T-helper 2 cell treated with Interferon-gamma antibody and Interleukin-4, amounts not matched to agents 100 ng/mL and 5 ng/mL, for 36 hours (primary cell): ENCODE measurements around the gene RHOBTB3. TPM values are rescaled to one million over a fixed set of nuclear protein-coding genes. Genes with fewer than 3 reads are reported as not detected.
"Not testable (repeated sequence)": the region's sequence is repeated elsewhere in the genome, so short reads cannot be mapped to it uniquely, and the experiment has no call there.

ENCODE experiments used
- intact Hi-C: fragments of 100-400 bp; cut with micrococcal nuclease; formaldehyde crosslinking; loops from one replicate; pipeline ENCODE4 v1.15.1; 2023
- total RNA-seq: library from RNA; stranded (reverse); gene quantifications from 2 replicates; pipeline ENCODE4 v1.2.3, GENCODE V29; 2022

The RHOBTB3 gene
- total RNA-seq, 1 donor from 2014 or later = 0.59 TPM

- intact Hi-C loops = no loop called here
Measured at GRCh38 chr5:95794070-95794516, 63.0 kb downstream of the RHOBTB3 start.

DNA sequence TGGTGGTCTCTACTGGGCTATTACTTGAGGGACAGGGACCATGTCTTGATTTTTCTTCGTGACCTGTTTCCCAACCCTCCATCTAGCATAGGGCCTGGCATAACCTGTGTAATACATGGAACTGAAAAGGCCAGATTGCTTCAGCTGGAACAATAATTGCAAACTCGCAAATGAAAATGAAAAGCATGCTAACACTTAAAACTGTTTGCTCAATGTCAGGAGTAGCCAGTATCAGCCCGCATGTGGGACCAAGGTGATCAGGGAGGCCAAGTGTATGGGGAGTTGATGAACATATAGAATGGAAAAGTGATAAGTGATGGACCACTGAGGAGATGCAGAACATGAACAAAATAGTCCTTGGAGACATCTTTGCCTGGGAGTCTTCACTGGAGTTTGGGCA is 66.2 kb downstream of the RHOBTB3 start:
- intact Hi-C loops = no loop called here

GRCh38 chr5:95798048-95798447 is 66.9 kb downstream of the RHOBTB3 start:
- intact Hi-C loops = no loop called here

GRCh38 chr5:95798545-95798944 is 67.4 kb downstream of the RHOBTB3 start:
- intact Hi-C loops = no loop called here

GRCh38 chr5:95799191-95799835 is 68.2 kb downstream of the RHOBTB3 start:
- intact Hi-C loops = no loop called here

- intact Hi-C loops = no loop called here
Measured at GRCh38 chr5:95800553-95800952, 69.4 kb downstream of the RHOBTB3 start.

- intact Hi-C loops = no loop called here
Measured at GRCh38 chr5:95801532-95801931, 70.4 kb downstream of the RHOBTB3 start.

- intact Hi-C loops = no loop called here
Measured at GRCh38 chr5:95801961-95802360, 70.8 kb downstream of the RHOBTB3 start.

DNA sequence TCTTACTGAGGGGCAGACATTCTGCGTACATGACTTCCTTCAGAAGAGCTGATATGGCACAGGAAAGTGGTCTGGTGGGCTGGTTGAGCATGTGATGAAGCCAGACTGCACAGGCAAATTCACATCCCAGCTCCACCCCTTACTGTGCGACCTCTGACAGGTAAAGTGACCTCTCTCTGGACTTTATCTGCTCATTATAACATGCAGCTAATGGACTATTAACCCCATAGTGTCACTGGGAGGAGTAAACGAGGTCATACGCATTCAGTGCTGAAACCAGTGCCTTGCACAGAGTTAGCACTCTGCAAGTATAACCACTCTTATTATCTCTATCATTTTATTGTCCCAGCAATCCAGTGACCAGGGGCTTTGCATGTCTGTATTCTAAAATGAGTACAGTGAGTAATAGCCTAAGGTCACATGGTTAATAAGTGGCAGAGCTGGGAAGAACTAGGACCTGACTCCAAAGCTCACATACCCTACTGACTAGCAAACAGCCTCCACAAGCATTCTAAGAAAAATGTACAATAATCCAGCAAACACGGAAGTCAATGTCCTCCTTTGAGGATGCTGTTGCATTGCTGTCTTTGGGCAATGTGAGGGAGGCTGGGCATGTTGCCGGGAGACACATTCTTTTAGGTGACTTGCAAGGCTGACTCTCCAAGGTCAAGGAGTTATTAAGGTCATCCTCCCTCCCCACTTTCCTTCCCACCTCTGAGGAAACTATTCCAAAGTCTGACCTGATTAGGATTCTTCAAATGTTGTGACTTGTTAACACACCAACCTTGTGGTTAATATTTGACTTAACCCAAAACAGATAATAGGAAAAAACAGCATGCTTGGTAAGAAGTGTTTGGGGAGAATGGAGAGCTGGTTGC is 72.4 kb downstream of the RHOBTB3 start:
- intact Hi-C loops = no loop called here

DNA sequence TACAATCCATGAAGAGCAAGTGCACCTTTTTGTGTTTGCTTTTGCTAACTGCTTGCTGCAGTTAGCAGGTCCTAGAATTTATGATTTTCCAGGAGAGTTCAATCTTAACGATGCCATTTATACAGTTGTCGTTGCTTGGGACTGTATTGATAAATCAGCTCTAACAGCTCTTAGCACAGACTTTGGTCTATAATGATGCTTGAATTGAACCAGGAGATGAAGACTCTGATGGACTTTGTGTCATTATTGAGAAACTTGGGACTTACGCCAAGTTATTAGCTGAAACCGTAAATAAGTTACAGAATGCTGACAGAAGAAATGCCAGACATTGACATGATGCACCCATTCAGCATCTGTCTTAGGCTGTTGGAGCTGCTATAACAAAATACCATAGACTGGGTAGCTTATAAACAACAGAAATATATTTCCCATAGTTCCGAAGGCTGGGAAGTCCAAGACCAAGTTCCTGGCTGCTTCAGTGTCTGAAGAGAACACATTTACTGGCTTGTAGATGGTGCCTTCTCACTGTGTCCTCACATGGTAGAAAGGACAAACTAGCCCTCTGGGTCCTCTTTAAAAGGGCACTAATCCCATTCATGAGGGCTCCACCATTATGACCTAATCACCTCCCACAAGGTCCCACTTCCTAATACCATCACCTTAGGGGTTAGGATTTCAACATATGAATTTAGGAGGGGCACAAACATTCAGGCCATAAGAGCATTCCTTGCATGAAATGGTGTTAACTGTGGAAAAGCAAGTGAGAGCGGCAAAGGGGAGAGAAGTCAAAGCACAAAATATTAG is 73.8 kb downstream of the RHOBTB3 start:
- intact Hi-C loops = no loop called here

DNA sequence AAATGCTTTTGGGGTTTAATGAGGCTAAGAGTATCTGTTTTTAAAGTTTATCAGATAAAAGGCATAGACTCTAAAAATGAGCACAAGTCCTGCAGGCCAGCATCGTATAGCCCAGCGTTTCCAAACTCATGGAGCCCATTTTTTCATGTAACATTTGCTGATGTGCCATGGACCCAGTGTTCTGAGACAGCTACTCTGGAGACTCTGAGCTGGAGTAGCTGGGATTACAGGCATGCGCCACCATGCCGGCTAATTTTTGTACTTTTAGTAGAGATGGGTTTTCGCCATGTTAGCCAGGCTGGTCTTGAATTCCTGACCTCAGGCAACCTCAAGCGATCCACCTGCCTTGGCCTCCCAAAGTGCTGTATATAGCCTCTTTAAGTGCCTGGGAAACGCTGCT is 75.6 kb downstream of the RHOBTB3 start:
- intact Hi-C loops = loop anchor here (1.0 kb wide), 1 partner anchor 22 kb away; no protein-coding TSS in a partner anchor

- intact Hi-C loops = loop anchor here (1.0 kb wide), 3 partner anchors 14 to 35 kb away; partner anchors contain the start of gene GLRX
Measured at GRCh38 chr5:95808013-95808685, 77.0 kb downstream of the RHOBTB3 start.

GRCh38 chr5:95808686-95809413 is 77.7 kb downstream of the RHOBTB3 start:
- intact Hi-C loops = loop anchor here (1.0 kb wide), 3 partner anchors 13 to 34 kb away; partner anchors contain the start of gene GLRX

- intact Hi-C loops = no loop called here
Measured at GRCh38 chr5:95809414-95809960, 78.4 kb downstream of the RHOBTB3 start.

DNA sequence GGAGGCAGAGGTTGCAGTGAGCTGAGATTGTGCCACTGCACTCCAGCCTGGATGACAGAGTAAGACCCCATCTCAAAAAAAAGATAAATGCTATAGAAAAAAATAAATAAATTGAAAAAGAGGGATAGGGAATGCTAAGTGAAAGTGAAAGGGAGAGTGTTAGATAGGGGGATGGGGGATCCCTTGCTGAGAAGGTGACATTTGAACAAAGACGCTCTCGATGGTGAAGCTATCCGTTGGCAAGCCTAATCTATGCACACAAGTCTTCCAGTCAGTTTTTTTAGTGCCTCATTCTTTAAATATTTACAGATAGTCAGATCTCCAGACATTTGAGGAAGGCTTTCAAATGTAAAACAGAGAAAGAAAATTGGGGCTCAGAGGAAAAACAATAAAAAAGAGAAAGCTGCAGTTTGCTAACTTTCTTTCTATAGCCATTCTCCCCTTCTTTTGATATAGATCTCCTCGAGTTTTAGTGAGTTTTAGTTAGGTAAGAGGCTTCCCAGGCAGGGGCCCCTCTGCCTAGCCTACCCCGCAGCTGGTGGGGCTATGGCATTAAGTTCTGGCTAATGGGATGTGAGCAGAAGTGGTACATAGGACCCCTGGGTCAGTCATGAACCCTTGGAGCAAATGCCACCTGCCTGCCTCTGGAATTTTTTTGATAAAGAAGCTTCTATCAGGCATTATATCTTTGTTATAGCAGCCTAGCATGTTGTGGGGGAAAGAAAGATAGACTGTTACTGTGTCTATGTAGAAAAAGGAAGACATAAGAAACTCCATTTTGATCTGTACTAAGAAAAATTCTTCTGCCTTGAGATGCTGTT is 79.4 kb downstream of the RHOBTB3 start:
- intact Hi-C loops = no loop called here

- intact Hi-C loops = not testable (repeated sequence)
Measured at GRCh38 chr5:95811126-95811423, 79.9 kb downstream of the RHOBTB3 start.

GRCh38 chr5:95811461-95812073 is 80.4 kb downstream of the RHOBTB3 start:
- intact Hi-C loops = not testable (repeated sequence)

DNA sequence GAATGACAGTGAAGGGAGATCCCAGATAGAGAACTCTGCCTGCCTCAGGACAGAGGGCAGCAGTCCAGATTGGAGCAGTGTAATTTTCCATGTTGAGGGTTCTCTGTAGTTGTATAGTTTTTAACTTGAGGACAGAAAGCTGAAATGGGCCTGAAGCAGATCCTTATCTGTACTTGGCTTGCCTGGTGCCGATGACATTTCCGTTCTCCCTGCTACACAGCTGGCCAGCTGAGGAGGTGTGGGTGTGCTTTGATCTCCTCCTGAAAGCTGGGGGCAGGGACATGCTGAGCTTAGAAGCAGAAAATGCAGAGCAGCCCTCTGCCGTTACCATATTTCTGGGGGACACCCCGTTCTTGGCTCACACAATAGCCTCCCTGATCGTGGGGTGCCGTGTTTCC is 80.9 kb downstream of the RHOBTB3 start:
- intact Hi-C loops = no loop called here

DNA sequence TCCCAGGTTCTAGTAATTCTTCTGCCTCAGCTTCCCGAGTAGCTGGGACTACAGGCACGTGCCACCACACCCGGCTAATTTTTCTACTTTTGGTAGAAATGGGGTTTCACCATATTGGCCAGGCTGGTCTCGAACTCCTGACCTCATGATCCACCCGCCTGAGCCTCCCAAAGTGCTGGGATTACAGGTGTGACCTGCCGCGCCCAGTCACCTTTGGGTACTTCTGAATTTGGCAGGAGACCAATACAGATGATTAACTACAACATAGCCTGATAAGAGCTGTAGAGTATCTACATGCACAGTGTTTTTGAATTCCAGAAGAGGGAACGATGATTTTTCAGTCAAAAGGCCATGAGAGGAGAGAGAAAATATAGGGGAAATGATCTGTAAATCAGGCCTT is 81.9 kb downstream of the RHOBTB3 start:
- intact Hi-C loops = not testable (repeated sequence)
